ENCODE data around the gene DPP6.

Gene DPP6

GRCh38 chr7:154857728-154858681, 805.8 kb downstream of the DPP6 start:
- H3K4me3 ChIP-seq (ENCODE audit: low read length), result no peak overlapping the region

GRCh38 chr7:154858836-154859537, 806.8 kb downstream of the DPP6 start:
- Histone ChIP-seq H3K27me3 (ENCODE audit: insufficient read depth, low read length) (no peaks in the 10 kb centered on the region), H3K27ac (ENCODE audit: low read length) (no peak overlapping the region), H3K9me3 (ENCODE audit: insufficient read depth, low read depth, low read length) (no peaks in the 10 kb centered on the region), H3K4me1 (ENCODE audit: insufficient read depth, low read length) (no peaks in the 10 kb centered on the region), H3K9ac (ENCODE audit: low read depth, low read length) (no peak overlapping the region), H3K4me3 (ENCODE audit: low read length) (no peak overlapping the region), H3K36me3 (ENCODE audit: insufficient read depth, low read depth, low read length) (no peaks in the 10 kb centered on the region)

More at GRCh38 chr7:154857728-154858681, 805.8 kb downstream of the DPP6 start:
- Histone ChIP-seq H3K27ac (ENCODE audit: low read length) (no peak overlapping the region), H3K27me3 (ENCODE audit: insufficient read depth, low read length) (no peaks in the 10 kb centered on the region), H3K36me3 (ENCODE audit: insufficient read depth, low read depth, low read length) (no peaks in the 10 kb centered on the region), H3K9ac (ENCODE audit: low read depth, low read length) (no peak overlapping the region), H3K9me3 (ENCODE audit: insufficient read depth, low read depth, low read length) (no peaks in the 10 kb centered on the region), H3K4me1 (ENCODE audit: insufficient read depth, low read length) (no peaks in the 10 kb centered on the region)

GRCh38 chr7:154859747-154860620, 807.8 kb downstream of the DPP6 start:
- Histone ChIP-seq H3K27me3 (ENCODE audit: insufficient read depth, low read length) (no peaks in the 10 kb centered on the region), H3K4me1 (ENCODE audit: insufficient read depth, low read length) (no peaks in the 10 kb centered on the region), H3K9me3 (ENCODE audit: insufficient read depth, low read depth, low read length) (no peaks in the 10 kb centered on the region), H3K27ac (ENCODE audit: low read length) (no peak overlapping the region), H3K4me3 (ENCODE audit: low read length) (no peak overlapping the region), H3K36me3 (ENCODE audit: insufficient read depth, low read depth, low read length) (no peaks in the 10 kb centered on the region), H3K9ac (ENCODE audit: low read depth, low read length) (no peak overlapping the region)

GRCh38 chr7:154860621-154861375, 808.6 kb downstream of the DPP6 start:
- no peaks in the 10 kb centered on the region for H3K9me3 ChIP-seq (ENCODE audit: insufficient read depth, low read depth, low read length)
- no peaks in the 10 kb centered on the region for H3K4me1 ChIP-seq (ENCODE audit: insufficient read depth, low read length)
- H3K4me3 ChIP-seq (ENCODE audit: low read length), result no peak overlapping the region
- H3K36me3 ChIP-seq (ENCODE audit: insufficient read depth, low read depth, low read length), result no peaks in the 10 kb centered on the region
- H3K27me3 ChIP-seq (ENCODE audit: insufficient read depth, low read length), result no peaks in the 10 kb centered on the region
- H3K27ac ChIP-seq (ENCODE audit: low read length), result no peak overlapping the region
- no peak overlapping the region for H3K9ac ChIP-seq (ENCODE audit: low read depth, low read length)

- no peaks in the 10 kb centered on the region for H3K36me3 ChIP-seq (ENCODE audit: insufficient read depth, low read depth, low read length)
- no peaks in the 10 kb centered on the region for H3K9me3 ChIP-seq (ENCODE audit: insufficient read depth, low read depth, low read length)
- H3K9ac ChIP-seq (ENCODE audit: low read depth, low read length), result no peak overlapping the region
- H3K4me3 ChIP-seq (ENCODE audit: low read length), result no peak overlapping the region
- no peaks in the 10 kb centered on the region for H3K27me3 ChIP-seq (ENCODE audit: insufficient read depth, low read length)
- H3K27ac ChIP-seq (ENCODE audit: low read length), result no peak overlapping the region
- H3K4me1 ChIP-seq (ENCODE audit: insufficient read depth, low read length), result no peaks in the 10 kb centered on the region
Observed at GRCh38 chr7:154861589-154861988, 809.4 kb downstream of the DPP6 start.

GRCh38 chr7:154862153-154862791, 810.1 kb downstream of the DPP6 start:
- Histone ChIP-seq H3K4me3 (ENCODE audit: low read length) (no peak overlapping the region), H3K9ac (ENCODE audit: low read depth, low read length) (no peak overlapping the region), H3K4me1 (ENCODE audit: insufficient read depth, low read length) (no peaks in the 10 kb centered on the region), H3K27me3 (ENCODE audit: insufficient read depth, low read length) (peaks cover 1% of the 10 kb centered on the region; the same call in 1 of the 2 replicates), H3K27ac (ENCODE audit: low read length) (no peak overlapping the region), H3K36me3 (ENCODE audit: insufficient read depth, low read depth, low read length) (no peaks in the 10 kb centered on the region), H3K9me3 (ENCODE audit: insufficient read depth, low read depth, low read length) (no peaks in the 10 kb centered on the region)

GRCh38 chr7:154863766-154864522, 811.7 kb downstream of the DPP6 start:
- no peak overlapping the region for H3K4me3 ChIP-seq (ENCODE audit: low read length)
- no peak overlapping the region for H3K9ac ChIP-seq (ENCODE audit: low read depth, low read length)
- peaks cover 2% of the 10 kb centered on the region; the same call in 1 of the 2 replicates for H3K4me1 ChIP-seq (ENCODE audit: insufficient read depth, low read length)
- H3K27ac ChIP-seq (ENCODE audit: low read length), result no peak overlapping the region
- no peaks in the 10 kb centered on the region for H3K9me3 ChIP-seq (ENCODE audit: insufficient read depth, low read depth, low read length)
- H3K36me3 ChIP-seq (ENCODE audit: insufficient read depth, low read depth, low read length), result no peaks in the 10 kb centered on the region
- peaks cover 18% of the 10 kb centered on the region for H3K27me3 ChIP-seq (ENCODE audit: insufficient read depth, low read length)

- Histone ChIP-seq H3K27ac (ENCODE audit: low read length) (no peak overlapping the region), H3K36me3 (ENCODE audit: insufficient read depth, low read depth, low read length) (no peaks in the 10 kb centered on the region), H3K27me3 (ENCODE audit: insufficient read depth, low read length) (peaks cover 18% of the 10 kb centered on the region), H3K9me3 (ENCODE audit: insufficient read depth, low read depth, low read length) (no peaks in the 10 kb centered on the region), H3K9ac (ENCODE audit: low read depth, low read length) (no peak overlapping the region), H3K4me3 (ENCODE audit: low read length) (no peak overlapping the region), H3K4me1 (ENCODE audit: insufficient read depth, low read length) (peaks cover 6% of the 10 kb centered on the region; the same call in 1 of the 2 replicates)
Observed at GRCh38 chr7:154864523-154864891, 812.3 kb downstream of the DPP6 start.

GRCh38 chr7:154865984-154866685, 813.9 kb downstream of the DPP6 start:
- no peak overlapping the region for H3K4me3 ChIP-seq (ENCODE audit: low read length)
- no peak overlapping the region for H3K9ac ChIP-seq (ENCODE audit: low read depth, low read length)
- peaks cover 18% of the 10 kb centered on the region for H3K27me3 ChIP-seq (ENCODE audit: insufficient read depth, low read length)
- H3K27ac ChIP-seq (ENCODE audit: low read length), result no peak overlapping the region
- peaks cover 6% of the 10 kb centered on the region; the same call in 1 of the 2 replicates for H3K4me1 ChIP-seq (ENCODE audit: insufficient read depth, low read length)
- no peaks in the 10 kb centered on the region for H3K9me3 ChIP-seq (ENCODE audit: insufficient read depth, low read depth, low read length)
- H3K36me3 ChIP-seq (ENCODE audit: insufficient read depth, low read depth, low read length), result no peaks in the 10 kb centered on the region

GRCh38 chr7:154867068-154867467, 814.9 kb downstream of the DPP6 start:
- no peak overlapping the region for H3K9ac ChIP-seq (ENCODE audit: low read depth, low read length)
- no peaks in the 10 kb centered on the region for H3K9me3 ChIP-seq (ENCODE audit: insufficient read depth, low read depth, low read length)

More at GRCh38 chr7:154867068-154867467, 814.9 kb downstream of the DPP6 start:
- Histone ChIP-seq H3K4me3 (ENCODE audit: low read length) (no peak overlapping the region), H3K27me3 (ENCODE audit: insufficient read depth, low read length) (peaks cover 18% of the 10 kb centered on the region), H3K4me1 (ENCODE audit: insufficient read depth, low read length) (peaks cover 6% of the 10 kb centered on the region; the same call in 1 of the 2 replicates), H3K27ac (ENCODE audit: low read length) (no peak overlapping the region), H3K36me3 (ENCODE audit: insufficient read depth, low read depth, low read length) (no peaks in the 10 kb centered on the region)
